ENCODE results near the gene LSM5. TPM values are rescaled to one million over a fixed set of nuclear protein-coding genes. Genes with fewer than 3 reads are reported as not detected.
A peak's percentile ranks its signal among the peaks of the same experiment; 100 is the strongest.

The LSM5 gene
- total RNA-seq, 1 experiment from 2014 or later = 160 TPM

- TSS peak; percentile 62 for BruUV-seq (replicated peaks)
These were observed 6.1 kb upstream of the LSM5 start for GRCh38 chr7:32496052-32496813.

DNA sequence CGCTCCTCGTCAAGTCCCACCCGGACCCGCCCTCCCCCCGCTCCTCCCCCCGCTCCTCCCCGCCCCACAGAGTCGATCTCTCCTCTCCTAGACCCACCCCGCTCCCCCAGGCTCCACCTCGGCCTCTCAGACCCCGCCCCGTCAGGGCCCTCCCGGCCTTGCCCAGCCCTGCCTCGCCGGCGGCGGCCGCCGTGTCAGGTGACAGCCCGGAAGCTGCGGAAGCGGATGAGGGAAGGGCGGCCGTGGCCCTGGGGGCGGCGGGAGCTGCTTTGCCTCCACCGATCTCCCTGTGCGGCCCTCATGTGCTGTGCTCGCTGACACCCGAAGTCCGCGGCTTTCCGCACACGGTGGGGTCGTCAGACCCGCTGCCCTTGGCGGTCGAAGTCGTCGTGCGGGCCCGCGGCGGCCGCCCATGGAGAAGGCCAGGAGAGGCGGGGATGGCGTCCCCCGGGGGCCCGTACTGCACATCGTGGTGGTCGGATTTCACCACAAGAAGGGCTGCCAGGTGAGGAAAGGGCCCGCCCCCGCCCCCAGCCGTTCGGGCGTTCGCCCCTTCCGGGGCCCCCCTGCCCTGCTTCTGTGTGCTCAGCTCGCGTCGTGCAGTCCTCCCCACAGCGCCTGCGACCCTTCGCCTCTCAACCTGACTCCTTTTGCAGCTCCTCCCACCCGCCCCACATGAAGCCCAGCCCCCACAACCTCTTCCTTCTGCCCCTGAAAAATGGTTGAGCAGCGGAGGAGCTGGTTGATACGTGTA, 5.3 kb upstream of the LSM5 start, which contains the start of gene AVL9:
Gene AVL9 (plus strand): TSS at position 192 of the 754 bp plus-strand sequence. CDS start 221 bp downstream, at position 413.
- intact Hi-C loops (cut with micrococcal nuclease; ENCODE audit: unreplicated experiment) = loop anchor here (10.0 kb wide), 2 partner anchors 229 to 549 kb away; no protein-coding TSS in a partner anchor
- H3K27ac Mint-ChIP-seq (ENCODE audit: unreplicated experiment) = peak within 1 kb of the TSS; percentile 86

More at GRCh38 chr7:32496052-32496813, 6.1 kb upstream of the LSM5 start:
- no peak for DNase-seq
- peaks cover 14% of the 10 kb centered on the region for H3K4me1 Mint-ChIP-seq (ENCODE audit: low read depth, unreplicated experiment)
- H3K9me3 Mint-ChIP-seq (ENCODE audit: low read depth, unreplicated experiment) = no peaks in the 10 kb centered on the region
- intact Hi-C loops (cut with micrococcal nuclease; ENCODE audit: unreplicated experiment) = loop anchor here (10.0 kb wide), 2 partner anchors 229 to 549 kb away; no protein-coding TSS in a partner anchor
- peak overlapping the region; percentile 86 for H3K27ac Mint-ChIP-seq (ENCODE audit: unreplicated experiment)
- TF ChIP-seq, protein P1, sequence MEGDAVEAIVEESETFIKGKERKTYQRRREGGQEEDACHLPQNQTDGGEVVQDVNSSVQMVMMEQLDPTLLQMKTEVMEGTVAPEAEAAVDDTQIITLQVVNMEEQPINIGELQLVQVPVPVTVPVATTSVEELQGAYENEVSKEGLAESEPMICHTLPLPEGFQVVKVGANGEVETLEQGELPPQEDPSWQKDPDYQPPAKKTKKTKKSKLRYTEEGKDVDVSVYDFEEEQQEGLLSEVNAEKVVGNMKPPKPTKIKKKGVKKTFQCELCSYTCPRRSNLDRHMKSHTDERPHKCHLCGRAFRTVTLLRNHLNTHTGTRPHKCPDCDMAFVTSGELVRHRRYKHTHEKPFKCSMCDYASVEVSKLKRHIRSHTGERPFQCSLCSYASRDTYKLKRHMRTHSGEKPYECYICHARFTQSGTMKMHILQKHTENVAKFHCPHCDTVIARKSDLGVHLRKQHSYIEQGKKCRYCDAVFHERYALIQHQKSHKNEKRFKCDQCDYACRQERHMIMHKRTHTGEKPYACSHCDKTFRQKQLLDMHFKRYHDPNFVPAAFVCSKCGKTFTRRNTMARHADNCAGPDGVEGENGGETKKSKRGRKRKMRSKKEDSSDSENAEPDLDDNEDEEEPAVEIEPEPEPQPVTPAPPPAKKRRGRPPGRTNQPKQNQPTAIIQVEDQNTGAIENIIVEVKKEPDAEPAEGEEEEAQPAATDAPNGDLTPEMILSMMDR (IDR thresholded peaks at IDR 0.05; ENCODE audit: unreplicated experiment) = no peak
- peak overlapping the region; percentile 80 for H3K4me3 Mint-ChIP-seq (ENCODE audit: low read depth, unreplicated experiment)
- H3K36me3 Mint-ChIP-seq (ENCODE audit: insufficient read depth, unreplicated experiment) = peaks cover 48% of the 10 kb centered on the region
- H3K27me3 Mint-ChIP-seq (ENCODE audit: unreplicated experiment) = no peaks in the 10 kb centered on the region
- CTCF ChIA-PET = interaction anchor here (0.7 to 1.7 kb wide), 3 partner anchors 10 to 568 kb away, joined by 3 to 7 read pairs (median 4); no protein-coding TSS in a partner anchor

GRCh38 chr7:32494946-32495297, 4.7 kb upstream of the LSM5 start:
- DNase-seq = no peak
- Mint-ChIP-seq H3K27ac (ENCODE audit: unreplicated experiment) (peak overlapping the region; percentile 86), H3K9me3 (ENCODE audit: low read depth, unreplicated experiment) (no peaks in the 10 kb centered on the region), H3K4me1 (ENCODE audit: low read depth, unreplicated experiment) (peaks cover under 1% of the 10 kb centered on the region), H3K27me3 (ENCODE audit: unreplicated experiment) (no peaks in the 10 kb centered on the region), H3K36me3 (ENCODE audit: insufficient read depth, unreplicated experiment) (peaks cover 51% of the 10 kb centered on the region), H3K4me3 (ENCODE audit: low read depth, unreplicated experiment) (peak overlapping the region; percentile 80)
- intact Hi-C loops (cut with micrococcal nuclease; ENCODE audit: unreplicated experiment) = loop anchor here (10.0 kb wide), 2 partner anchors 230 to 550 kb away; no protein-coding TSS in a partner anchor
- TF ChIP-seq, protein P1 (IDR thresholded peaks at IDR 0.05; ENCODE audit: unreplicated experiment) = no peak
- no TSS peak for BruUV-seq (replicated peaks)
- CTCF ChIA-PET = interaction anchor here (0.6 to 1.0 kb wide), 3 partner anchors 8 to 271 kb away, joined by 3 to 7 read pairs (median 3); no protein-coding TSS in a partner anchor

More for the DNA sequence above, 5.3 kb upstream of the LSM5 start, which contains the start of gene AVL9:
- peak; percentile 100 for DNase-seq
- TF ChIP-seq, protein P1 (IDR thresholded peaks at IDR 0.05; ENCODE audit: unreplicated experiment) = no peak
- peak within 1 kb of the TSS; percentile 80 for H3K4me3 Mint-ChIP-seq (ENCODE audit: low read depth, unreplicated experiment)
- H3K4me1 Mint-ChIP-seq (ENCODE audit: low read depth, unreplicated experiment) = peaks cover 6% of the 10 kb centered on the region
- CTCF ChIA-PET = interaction anchor here (0.6 to 1.0 kb wide), 5 partner anchors 8 to 568 kb away, joined by 3 to 7 read pairs (median 3); no protein-coding TSS in a partner anchor
- no TSS peak for BruUV-seq (replicated peaks)
- peaks cover 51% of the 10 kb centered on the region for H3K36me3 Mint-ChIP-seq (ENCODE audit: insufficient read depth, unreplicated experiment)
- no peaks in the 10 kb centered on the region for H3K9me3 Mint-ChIP-seq (ENCODE audit: low read depth, unreplicated experiment)
- no peaks in the 10 kb centered on the region for H3K27me3 Mint-ChIP-seq (ENCODE audit: unreplicated experiment)

GRCh38 chr7:32489788-32490126, 423 bp downstream of the LSM5 start:
- peaks cover 7% of the 10 kb centered on the region for H3K4me1 Mint-ChIP-seq (ENCODE audit: low read depth, unreplicated experiment)
- DNase-seq = no peak
- TF ChIP-seq, protein P1 (IDR thresholded peaks at IDR 0.05; ENCODE audit: unreplicated experiment) = no peak
- H3K4me3 Mint-ChIP-seq (ENCODE audit: low read depth, unreplicated experiment) = peak overlapping the region; percentile 95
- H3K9me3 Mint-ChIP-seq (ENCODE audit: low read depth, unreplicated experiment) = no peaks in the 10 kb centered on the region
- peaks cover 45% of the 10 kb centered on the region for H3K36me3 Mint-ChIP-seq (ENCODE audit: insufficient read depth, unreplicated experiment)
- BruUV-seq (replicated peaks) = TSS peak; percentile 27
- intact Hi-C loops (cut with micrococcal nuclease; ENCODE audit: unreplicated experiment) = loop anchor here (2.0 to 10.0 kb wide), 6 partner anchors 79 to 555 kb away; no protein-coding TSS in a partner anchor
- no peaks in the 10 kb centered on the region for H3K27me3 Mint-ChIP-seq (ENCODE audit: unreplicated experiment)
- H3K27ac Mint-ChIP-seq (ENCODE audit: unreplicated experiment) = peak overlapping the region; percentile 93
- CTCF ChIA-PET = interaction anchor here (0.6 to 1.5 kb wide), 6 partner anchors 10 to 1355 kb away, joined by 3 to 6 read pairs (median 4); no protein-coding TSS in a partner anchor

Data from Calu3 (cell line).